Suprapubic skin (tissue), 4 donors: ENCODE data around the gene FUCA2.

Experiments
- EP300 ChIP-seq: sonication (generic); formaldehyde crosslinking; IDR thresholded peaks from one replicate; pipeline ENCODE4 v1.6.1; 2017; ENCODE audit warnings: antibody characterized with exemption
- POLR2A ChIP-seq, 2 donors: fragments of 450-650 bp; IDR thresholded peaks; one replicate each; pipeline ENCODE4 v1.6.1; 2017; ENCODE audit warnings: antibody characterized with exemption in 2 of 2, mild to moderate bottlenecking in 2 of 2, moderate library complexity in 2 of 2
- POLR2AphosphoS5 ChIP-seq, 3 donors: sonication (generic); formaldehyde crosslinking; IDR thresholded peaks; one replicate each; pipeline ENCODE4 v1.6.1; 2017; ENCODE audit warnings: antibody characterized with exemption in 3 of 3
- TF ChIP-seq, protein P1 (sequence below), 2 donors: fragments of 200-600 bp in 1 of 2; fragments of 450-650 bp in 1 of 2; sonication (generic) in 1 of 2; IDR thresholded peaks; one replicate each; pipeline ENCODE4 v1.5.1; 2016 to 2019; ENCODE audit warnings: antibody characterized with exemption in 2 of 2, mild to moderate bottlenecking in 1 of 2, moderate library complexity in 1 of 2

DNA sequence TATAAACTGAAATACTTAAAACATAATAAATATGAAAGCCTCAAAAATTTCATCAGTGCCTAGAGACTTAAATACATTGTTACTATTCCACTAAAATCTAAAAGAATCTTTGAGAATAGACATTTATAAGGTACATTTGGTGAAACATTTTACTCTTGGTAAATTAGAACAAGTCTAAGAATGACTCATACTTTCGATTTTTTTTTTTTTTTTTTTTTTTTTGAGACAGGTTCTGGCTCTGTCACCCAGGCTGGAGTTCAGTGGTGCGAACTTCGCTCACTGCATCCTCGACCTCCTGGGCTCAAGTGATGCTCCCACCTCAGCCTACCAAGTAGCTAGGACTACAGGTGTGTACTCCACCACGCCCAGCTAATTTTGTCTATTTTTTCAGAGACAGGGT lies 6.4 kb downstream of the FUCA2 start:
- TF ChIP-seq EP300 (no peak), POLR2A (IDR thresholded peaks at IDR 0.05) (no peak), POLR2AphosphoS5 (IDR thresholded peaks at IDR 0.05) (no peak)
- TF ChIP-seq, protein P1, sequence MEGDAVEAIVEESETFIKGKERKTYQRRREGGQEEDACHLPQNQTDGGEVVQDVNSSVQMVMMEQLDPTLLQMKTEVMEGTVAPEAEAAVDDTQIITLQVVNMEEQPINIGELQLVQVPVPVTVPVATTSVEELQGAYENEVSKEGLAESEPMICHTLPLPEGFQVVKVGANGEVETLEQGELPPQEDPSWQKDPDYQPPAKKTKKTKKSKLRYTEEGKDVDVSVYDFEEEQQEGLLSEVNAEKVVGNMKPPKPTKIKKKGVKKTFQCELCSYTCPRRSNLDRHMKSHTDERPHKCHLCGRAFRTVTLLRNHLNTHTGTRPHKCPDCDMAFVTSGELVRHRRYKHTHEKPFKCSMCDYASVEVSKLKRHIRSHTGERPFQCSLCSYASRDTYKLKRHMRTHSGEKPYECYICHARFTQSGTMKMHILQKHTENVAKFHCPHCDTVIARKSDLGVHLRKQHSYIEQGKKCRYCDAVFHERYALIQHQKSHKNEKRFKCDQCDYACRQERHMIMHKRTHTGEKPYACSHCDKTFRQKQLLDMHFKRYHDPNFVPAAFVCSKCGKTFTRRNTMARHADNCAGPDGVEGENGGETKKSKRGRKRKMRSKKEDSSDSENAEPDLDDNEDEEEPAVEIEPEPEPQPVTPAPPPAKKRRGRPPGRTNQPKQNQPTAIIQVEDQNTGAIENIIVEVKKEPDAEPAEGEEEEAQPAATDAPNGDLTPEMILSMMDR (IDR thresholded peaks at IDR 0.05), result no peak
